Endodermal cell (in vitro differentiated cells): ENCODE results near the gene GABRB1. TPM values are rescaled to one million over a fixed set of nuclear protein-coding genes. Genes with fewer than 3 reads are reported as not detected.
"Not testable (repeated sequence)": the region's sequence is repeated elsewhere in the genome, so short reads cannot be mapped to it uniquely, and the experiment has no call there.

Experiments
- DNase-seq: peaks from one replicate; pipeline ENCODE4 v3.0.0-alpha.2; 2017
- H3K27ac ChIP-seq: 2 replicates; pipeline ENCODE4 v1.5.1; 2013; ENCODE audit warnings: mild to moderate bottlenecking, low read depth, low read length, moderate library complexity
- H3K27me3 ChIP-seq: 2 replicates; pipeline ENCODE4 v1.6.1; 2013; ENCODE audit warnings: mild to moderate bottlenecking, low read length, moderate library complexity; ENCODE audit not compliant: insufficient read depth, control insufficient read depth, poor library complexity, severe bottlenecking
- H3K36me3 ChIP-seq: 2 replicates; pipeline ENCODE4 v1.7.0; 2013; ENCODE audit warnings: mild to moderate bottlenecking, low read length, moderate library complexity; ENCODE audit not compliant: control insufficient read depth, insufficient read depth
- H3K4me1 ChIP-seq: one replicate; pipeline ENCODE4 v1.7.0; 2013; ENCODE audit warnings: low read length; ENCODE audit not compliant: control insufficient read depth, insufficient read depth
- H3K4me3 ChIP-seq: 2 replicates; pipeline ENCODE4 v1.5.1; 2013; ENCODE audit warnings: mild to moderate bottlenecking, low read length, moderate library complexity
- H3K9ac ChIP-seq: 2 replicates; pipeline ENCODE4 v1.6.1; 2013; ENCODE audit warnings: mild to moderate bottlenecking, low read length, moderate library complexity; ENCODE audit not compliant: poor library complexity, severe bottlenecking; ENCODE audit errors: extremely low read depth
- H3K9me3 ChIP-seq: 2 replicates; pipeline ENCODE4 v1.6.1; 2013; ENCODE audit warnings: mild to moderate bottlenecking, low read length, moderate library complexity; ENCODE audit not compliant: control insufficient read depth
- H3K27ac Mint-ChIP-seq: 2 replicates; pipeline ENCODE4 v1.8.0; 2020; ENCODE audit warnings: mixed read lengths
- H3K27me3 Mint-ChIP-seq: 2 replicates; pipeline ENCODE4 v1.8.0; 2021; ENCODE audit warnings: mild to moderate bottlenecking, mixed read lengths; ENCODE audit not compliant: insufficient read depth
- H3K36me3 Mint-ChIP-seq: 2 replicates; pipeline ENCODE4 v1.8.0; 2020; ENCODE audit warnings: low read depth, mixed read lengths
- H3K4me1 Mint-ChIP-seq: 2 replicates; pipeline ENCODE4 v1.8.0; 2020; ENCODE audit warnings: mixed read lengths
- H3K4me3 Mint-ChIP-seq: 2 replicates; pipeline ENCODE4 v1.8.0; 2020; ENCODE audit warnings: mild to moderate bottlenecking, moderate library complexity, mixed read lengths
- H3K9me3 Mint-ChIP-seq: 2 replicates; pipeline ENCODE4 v1.8.0; 2020; ENCODE audit warnings: mild to moderate bottlenecking, mixed read lengths
- WGBS, 2 experiments: methylation state at CpG; one replicate each; pipeline versions ENCODE4 v1.1.5 to v1.1.7; 2013; ENCODE audit warnings: missing lambda C conversion rate in 2 of 2, mixed read lengths in 1 of 2; ENCODE audit not compliant: insufficient coverage in 1 of 2, insufficient read length in 1 of 2; 5-methylcytosine and 5-hydroxymethylcytosine counted together
- total RNA-seq, 2 donors: library from RNA; stranded (reverse); fragmentation: NEBNext Ultra II Directional in 1 of 2; extraction: Animal tissue kit (Norgen Biotek cat#: 25700) in 1 of 2; gene quantifications; 2 replicates in 1 of 2; 3 replicates in 1 of 2; pipeline ENCODE4 v1.2.1, GENCODE V29; 2021
- TF ChIP-seq, protein P1 (sequence below): fragments of 200-600 bp; sonication (generic); conservative IDR thresholded peaks from 2 replicates; pipeline ENCODE4 v1.5.0; 2021; ENCODE audit warnings: antibody characterized with exemption, mild to moderate bottlenecking

Gene GABRB1
- total RNA-seq, 2 donors from 2014 or later, result not detected

DNA sequence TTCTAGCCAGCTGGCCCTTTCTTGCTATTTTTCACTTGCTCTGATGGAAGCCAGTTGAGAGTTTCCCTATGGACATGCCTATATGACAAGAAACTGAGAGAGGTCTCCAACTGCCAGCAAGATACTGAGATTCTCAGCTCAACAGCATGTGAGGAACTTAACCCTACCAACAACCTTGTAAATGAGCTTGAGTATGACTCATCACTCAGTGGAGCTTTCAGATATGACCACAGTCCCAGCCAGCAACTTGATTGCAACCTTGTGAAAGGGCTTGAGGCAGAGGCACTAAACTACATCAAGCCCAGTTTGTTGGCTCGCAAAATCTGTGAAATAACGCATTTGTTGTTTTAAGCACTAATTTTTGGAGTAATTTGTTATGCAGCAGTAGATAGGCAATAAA is 256.4 kb downstream of the GABRB1 start:
- H3K4me1 Mint-ChIP-seq, result no peaks in the 10 kb centered on the region
- Histone ChIP-seq H3K9ac (no peak overlapping the region), H3K4me1 (no peaks in the 10 kb centered on the region), H3K27me3 (no peaks in the 10 kb centered on the region), H3K36me3 (no peaks in the 10 kb centered on the region), H3K27ac (no peak overlapping the region), H3K4me3 (no peak overlapping the region), H3K9me3 (no peaks in the 10 kb centered on the region)
- TF ChIP-seq, protein P1, sequence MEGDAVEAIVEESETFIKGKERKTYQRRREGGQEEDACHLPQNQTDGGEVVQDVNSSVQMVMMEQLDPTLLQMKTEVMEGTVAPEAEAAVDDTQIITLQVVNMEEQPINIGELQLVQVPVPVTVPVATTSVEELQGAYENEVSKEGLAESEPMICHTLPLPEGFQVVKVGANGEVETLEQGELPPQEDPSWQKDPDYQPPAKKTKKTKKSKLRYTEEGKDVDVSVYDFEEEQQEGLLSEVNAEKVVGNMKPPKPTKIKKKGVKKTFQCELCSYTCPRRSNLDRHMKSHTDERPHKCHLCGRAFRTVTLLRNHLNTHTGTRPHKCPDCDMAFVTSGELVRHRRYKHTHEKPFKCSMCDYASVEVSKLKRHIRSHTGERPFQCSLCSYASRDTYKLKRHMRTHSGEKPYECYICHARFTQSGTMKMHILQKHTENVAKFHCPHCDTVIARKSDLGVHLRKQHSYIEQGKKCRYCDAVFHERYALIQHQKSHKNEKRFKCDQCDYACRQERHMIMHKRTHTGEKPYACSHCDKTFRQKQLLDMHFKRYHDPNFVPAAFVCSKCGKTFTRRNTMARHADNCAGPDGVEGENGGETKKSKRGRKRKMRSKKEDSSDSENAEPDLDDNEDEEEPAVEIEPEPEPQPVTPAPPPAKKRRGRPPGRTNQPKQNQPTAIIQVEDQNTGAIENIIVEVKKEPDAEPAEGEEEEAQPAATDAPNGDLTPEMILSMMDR, result no peak
- H3K9me3 Mint-ChIP-seq, result peaks cover 15% of the 10 kb centered on the region
- no peak for DNase-seq
- H3K27ac Mint-ChIP-seq, result no peak overlapping the region
- WGBS, 2 experiments, result 45% methylated on average over 2 of the region's 2 CpGs; no CpG with 5 or more reads in 1 of the 2 experiments
- no peaks in the 10 kb centered on the region for H3K27me3 Mint-ChIP-seq
- H3K36me3 Mint-ChIP-seq, result no peaks in the 10 kb centered on the region
- H3K4me3 Mint-ChIP-seq, result no peak overlapping the region

- Mint-ChIP-seq H3K27me3 (no peaks in the 10 kb centered on the region), H3K9me3 (peaks cover 24% of the 10 kb centered on the region), H3K4me3 (no peak overlapping the region), H3K4me1 (no peaks in the 10 kb centered on the region), H3K36me3 (no peaks in the 10 kb centered on the region), H3K27ac (no peak overlapping the region)
- Histone ChIP-seq H3K4me1 (no peaks in the 10 kb centered on the region), H3K9me3 (no peaks in the 10 kb centered on the region), H3K27ac (no peak overlapping the region), H3K9ac (no peak overlapping the region), H3K36me3 (no peaks in the 10 kb centered on the region), H3K4me3 (no peak overlapping the region), H3K27me3 (no peaks in the 10 kb centered on the region)
- TF ChIP-seq, protein P1, result no peak
- no peak for DNase-seq
These were observed 258.4 kb downstream of the GABRB1 start for GRCh38 chr4:47289805-47290204.

DNA sequence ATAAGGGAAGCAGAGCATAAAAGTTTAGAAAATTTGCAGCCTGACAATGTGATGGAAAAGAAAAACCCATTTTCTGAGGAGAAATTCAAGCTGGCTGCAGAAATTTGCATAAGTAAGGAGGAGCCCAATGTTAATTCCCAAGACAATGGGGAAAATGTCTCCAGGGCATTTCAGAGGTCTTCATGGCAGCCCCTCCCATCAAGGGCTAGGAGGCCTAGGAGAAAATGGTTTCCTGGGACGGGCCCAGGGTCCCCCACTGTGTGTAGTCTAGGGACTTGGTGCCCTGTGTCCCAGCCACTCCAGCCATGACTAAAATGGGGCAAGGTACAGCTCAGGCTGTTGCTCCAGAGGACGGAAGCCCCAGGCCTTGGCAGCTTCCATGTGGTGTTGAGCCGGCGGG is 259.5 kb downstream of the GABRB1 start:
- not testable (repeated sequence) for H3K27me3 Mint-ChIP-seq, H3K4me1 ChIP-seq, H3K4me1 Mint-ChIP-seq, H3K4me3 Mint-ChIP-seq, H3K27me3 ChIP-seq, H3K36me3 Mint-ChIP-seq, H3K36me3 ChIP-seq, H3K9ac ChIP-seq, H3K4me3 ChIP-seq, H3K9me3 ChIP-seq, H3K27ac ChIP-seq, H3K27ac Mint-ChIP-seq, DNase-seq
- peaks cover 32% of the 10 kb centered on the region for H3K9me3 Mint-ChIP-seq
- WGBS, 2 experiments, result 92 to 100% methylated on average over 2 to 4 of the region's 4 CpGs

DNA sequence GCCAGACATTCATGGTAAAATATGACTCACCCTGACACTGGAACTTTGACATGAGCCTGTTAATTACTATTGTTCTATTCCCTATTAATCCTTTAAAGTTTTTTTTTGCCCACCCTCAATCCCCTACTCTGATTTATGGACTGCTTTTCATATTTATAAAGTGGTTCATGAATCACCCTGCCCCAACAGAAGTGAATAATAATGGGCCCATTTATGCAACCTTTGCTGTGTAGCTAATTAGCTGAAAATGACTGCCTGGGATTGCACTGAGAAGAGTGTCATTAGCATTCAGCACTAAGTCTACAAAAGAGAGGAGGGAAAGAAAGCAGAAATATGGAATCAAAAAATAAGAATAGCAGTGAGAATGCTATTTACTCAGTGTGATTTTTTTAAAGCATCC is 277.8 kb downstream of the GABRB1 start:
- H3K4me1 Mint-ChIP-seq, result no peaks in the 10 kb centered on the region
- no peak overlapping the region for H3K4me3 Mint-ChIP-seq
- H3K9me3 Mint-ChIP-seq, result no peaks in the 10 kb centered on the region
- H3K27me3 Mint-ChIP-seq, result no peaks in the 10 kb centered on the region
- no peaks in the 10 kb centered on the region for H3K27me3 ChIP-seq
- no peak overlapping the region for H3K27ac ChIP-seq
- no peaks in the 10 kb centered on the region for H3K36me3 ChIP-seq
- no peak overlapping the region for H3K9ac ChIP-seq
- H3K27ac Mint-ChIP-seq, result no peak overlapping the region
- H3K9me3 ChIP-seq, result no peaks in the 10 kb centered on the region
- TF ChIP-seq, protein P1, result no peak
- H3K4me3 ChIP-seq, result no peak overlapping the region
- DNase-seq, result no peak
- no peaks in the 10 kb centered on the region for H3K4me1 ChIP-seq
- H3K36me3 Mint-ChIP-seq, result no peaks in the 10 kb centered on the region
